ENCODE measurements around the gene LGALS13.
A peak's percentile ranks its signal among the peaks of the same experiment; 100 is the strongest.

Gene LGALS13

DNA sequence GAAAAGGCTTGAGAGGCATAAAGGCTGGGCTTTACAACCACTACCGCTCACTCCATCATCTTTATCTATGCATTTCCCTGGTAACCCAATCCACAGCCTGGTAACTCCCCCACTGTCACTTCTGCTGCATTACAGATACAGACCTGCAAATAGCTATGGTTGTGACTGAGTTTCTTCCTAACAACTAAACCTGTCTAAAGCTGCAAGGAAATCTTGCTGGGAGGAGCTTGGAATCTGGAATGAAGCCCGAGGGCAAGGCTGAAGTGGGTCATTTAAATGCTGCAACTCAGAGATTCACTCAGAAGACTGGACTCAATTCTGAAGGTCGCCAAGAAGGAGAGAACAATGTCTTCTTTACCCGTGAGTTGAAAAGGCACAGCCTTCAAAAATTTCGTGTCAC is at the start of gene LGALS13:
Gene LGALS13, plus strand, starts transcription at position 301 of the 400 bp plus-strand sequence. Its CDS starts 45 bp downstream, at position 346.
- no peak for DNase-seq (ENCODE audit: low spot score)

DNA sequence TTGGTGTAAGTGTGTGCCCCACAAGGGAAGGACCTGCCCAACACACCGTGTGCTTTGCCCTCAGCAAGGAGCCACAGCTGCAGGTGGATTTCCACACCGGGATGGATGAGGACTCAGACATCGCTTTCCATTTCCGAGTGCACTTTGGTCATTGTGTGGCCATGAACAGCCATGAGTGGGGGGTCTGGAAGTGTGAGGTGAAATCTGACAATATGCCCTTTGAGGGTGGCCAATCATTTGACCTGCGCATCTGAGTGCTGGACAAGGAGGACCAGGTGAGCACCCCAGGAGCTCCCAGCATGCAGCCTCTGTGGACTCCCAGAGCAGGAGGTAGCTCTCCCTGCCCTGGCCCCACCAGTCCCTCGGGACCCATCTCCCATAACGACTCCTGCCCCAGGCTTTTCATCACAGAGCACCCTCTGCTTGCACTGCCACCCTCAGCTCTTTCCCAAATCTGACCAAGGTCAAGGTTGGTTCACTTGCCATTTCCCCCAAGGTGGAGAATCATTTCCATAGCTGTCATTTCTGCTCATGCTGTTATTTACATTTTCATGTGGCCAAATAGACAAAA is 49.2 kb upstream of the LGALS13 start:
- DNase-seq (ENCODE audit: low spot score): no peak

DNA sequence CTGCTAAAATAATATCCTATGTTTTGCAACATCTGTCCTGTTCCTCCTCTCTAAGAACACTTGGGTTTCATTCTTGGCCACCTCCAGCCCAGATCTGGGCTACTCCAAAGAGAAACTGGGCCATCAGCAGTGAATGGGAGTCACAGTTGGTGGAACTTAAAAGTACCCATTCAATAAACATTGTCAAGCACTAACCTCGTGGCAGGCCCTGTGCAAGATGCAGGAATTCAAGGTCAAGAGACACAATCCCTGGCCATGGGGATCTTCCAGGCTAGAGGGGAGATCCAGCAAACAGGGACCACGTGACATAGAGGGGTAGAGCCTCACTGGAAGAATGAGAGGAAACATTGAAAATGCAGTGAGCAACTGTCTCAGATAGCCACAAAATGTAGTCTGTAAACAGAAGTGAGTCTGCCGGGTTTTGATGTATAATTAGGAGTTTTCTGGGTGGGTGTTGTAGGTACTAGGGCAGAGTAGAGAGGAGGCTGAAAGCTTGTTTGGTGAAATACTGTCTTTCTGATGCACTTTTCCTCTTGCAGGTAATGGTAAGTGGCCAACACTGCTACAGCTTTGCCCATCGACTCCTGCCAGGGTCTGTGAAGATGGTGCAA is 47.5 kb upstream of the LGALS13 start:
- no peak for DNase-seq (ENCODE audit: low spot score)

GRCh38 chr19:39555883-39556282 is 46.4 kb upstream of the LGALS13 start:
- DNase-seq (ENCODE audit: low spot score): no peak

DNA sequence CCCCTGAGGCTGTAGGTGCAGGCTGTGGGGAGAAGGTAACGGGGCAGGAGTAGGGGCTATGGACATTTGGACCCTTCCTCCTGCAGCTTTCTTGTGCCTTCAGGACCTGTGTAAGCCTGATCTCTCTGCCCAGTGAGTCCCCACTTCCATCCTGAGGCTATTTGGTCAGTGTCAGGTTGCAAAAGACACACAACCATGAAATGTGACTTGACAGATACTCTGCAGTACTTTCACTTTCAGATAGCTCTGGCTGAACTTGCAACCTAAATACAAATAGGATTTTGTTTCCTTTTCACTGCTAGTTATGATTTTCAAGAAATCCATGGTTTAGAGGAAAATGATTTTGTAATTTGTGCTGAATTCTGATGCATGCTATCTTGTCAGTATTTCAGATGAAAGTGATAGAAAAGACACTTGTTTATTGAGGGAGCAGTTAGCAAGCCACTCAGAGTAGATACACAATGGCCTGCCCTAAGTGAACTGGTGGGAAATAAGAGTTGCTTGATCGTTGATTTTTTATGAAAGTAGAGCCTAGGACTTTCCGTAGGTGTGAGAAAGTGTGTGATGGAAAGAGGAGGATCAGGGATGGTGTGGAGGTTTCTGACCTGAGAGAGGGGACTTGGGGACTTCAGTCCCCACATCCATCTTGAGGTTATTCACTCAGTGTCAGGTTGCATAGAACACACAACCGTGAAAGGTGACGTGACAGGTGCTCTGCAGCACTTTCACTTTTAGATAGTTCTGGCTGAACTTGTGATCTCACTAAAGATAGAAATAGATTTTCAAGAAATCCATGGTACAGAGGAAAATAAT is 44.3 kb upstream of the LGALS13 start:
- DNase-seq (ENCODE audit: low spot score): no peak

GRCh38 chr19:39558624-39559117 is 43.7 kb upstream of the LGALS13 start:
- no peak for DNase-seq (ENCODE audit: low spot score)

- peak; percentile 38 for DNase-seq (ENCODE audit: low spot score)
These were observed 38.9 kb upstream of the LGALS13 start for GRCh38 chr19:39563408-39563807.

DNA sequence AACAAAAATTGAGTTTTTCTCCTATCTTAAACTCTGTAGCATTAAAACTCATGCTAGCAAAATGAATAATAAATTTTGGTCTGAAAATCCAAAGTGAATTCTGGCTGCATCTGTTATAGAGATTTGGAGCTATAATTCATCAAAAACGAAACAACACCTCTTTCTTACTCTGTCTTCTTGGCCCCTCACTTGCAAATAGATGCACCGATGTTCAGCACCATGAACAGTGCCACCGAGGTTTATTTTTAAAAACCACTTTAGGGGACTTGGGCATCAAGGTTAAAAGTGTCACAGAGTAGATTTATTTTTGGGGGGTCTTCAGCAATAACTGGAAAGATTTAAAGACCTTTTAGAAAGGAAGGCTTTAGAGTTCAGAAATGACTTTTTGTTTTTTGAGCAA is 36.3 kb upstream of the LGALS13 start:
- DNase-seq (ENCODE audit: low spot score): no peak

DNA sequence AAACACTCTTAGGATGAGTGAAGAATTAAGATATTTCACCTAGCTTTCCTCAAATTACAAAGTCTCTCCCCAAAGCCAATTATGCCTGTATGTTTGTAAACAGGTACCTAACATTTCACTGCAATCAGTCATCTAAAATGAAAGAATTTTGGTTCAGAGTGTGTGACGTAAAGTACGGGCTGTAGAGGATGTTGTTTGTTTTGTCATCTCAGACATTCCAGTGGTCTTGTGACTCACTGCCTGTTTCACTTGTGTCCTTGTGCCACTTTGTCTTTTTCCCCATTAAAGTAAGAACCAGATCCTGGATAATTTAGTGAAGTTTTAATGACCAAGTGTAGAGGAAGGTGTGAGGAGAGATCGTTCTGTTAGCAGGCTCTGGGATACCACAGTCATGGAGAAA is 33.7 kb upstream of the LGALS13 start:
- peak; percentile 7 for DNase-seq (ENCODE audit: low spot score)

- DNase-seq (ENCODE audit: low spot score): no peak
These were observed 19.9 kb upstream of the LGALS13 start for GRCh38 chr19:39582442-39582841.

GRCh38 chr19:39582891-39583625 is 19.3 kb upstream of the LGALS13 start:
- no peak for DNase-seq (ENCODE audit: low spot score)

- no peak for DNase-seq (ENCODE audit: low spot score)
These were observed 14.8 kb upstream of the LGALS13 start for GRCh38 chr19:39587496-39587895.

DNA sequence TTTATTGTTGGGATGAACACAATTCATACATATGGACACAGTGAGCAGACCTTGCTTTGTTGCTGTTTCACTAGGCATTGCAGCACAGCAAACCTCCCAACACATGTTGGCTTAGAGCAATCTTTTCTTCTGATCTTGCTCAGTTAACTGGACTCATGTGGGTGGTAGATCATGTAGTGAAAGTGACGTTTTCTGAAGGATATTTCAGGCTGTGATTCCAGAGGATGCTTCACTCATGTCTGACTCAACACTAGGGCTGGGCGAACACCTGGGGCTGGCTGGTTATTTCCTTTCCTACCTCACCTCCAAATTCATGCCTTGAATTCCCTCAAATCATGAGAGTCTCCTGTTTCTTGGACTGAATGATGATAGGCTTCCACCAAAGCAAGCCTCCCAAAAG is 14.3 kb upstream of the LGALS13 start:
- no peak for DNase-seq (ENCODE audit: low spot score)

- DNase-seq (ENCODE audit: low spot score): peak; percentile 18
These were observed 12.1 kb upstream of the LGALS13 start for GRCh38 chr19:39590265-39590664.

GRCh38 chr19:39592381-39592780 is 9.9 kb upstream of the LGALS13 start:
- no peak for DNase-seq (ENCODE audit: low spot score)

GRCh38 chr19:39595950-39596349 is 6.4 kb upstream of the LGALS13 start:
- DNase-seq (ENCODE audit: low spot score): peak; percentile 63

DNA sequence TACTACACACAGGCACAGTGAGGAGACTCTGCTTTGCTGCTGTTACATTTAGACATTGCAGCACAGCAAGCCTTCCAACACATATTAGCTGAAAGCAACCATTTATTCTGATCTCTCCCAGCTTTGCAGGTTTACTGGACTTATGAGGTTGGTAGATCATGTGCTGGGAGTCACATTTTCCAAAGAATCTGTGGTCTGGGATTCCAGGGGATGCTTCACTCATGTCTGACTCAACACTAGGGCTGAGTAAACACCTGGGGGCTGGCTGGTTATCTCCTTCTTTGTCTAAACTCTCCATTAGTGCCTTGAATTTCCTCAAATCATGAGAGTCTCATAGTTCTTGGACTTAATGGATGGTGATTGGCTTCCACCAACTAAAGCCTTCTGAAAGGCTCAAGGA is 5.4 kb upstream of the LGALS13 start:
- peak; percentile 8 for DNase-seq (ENCODE audit: low spot score)

DNA sequence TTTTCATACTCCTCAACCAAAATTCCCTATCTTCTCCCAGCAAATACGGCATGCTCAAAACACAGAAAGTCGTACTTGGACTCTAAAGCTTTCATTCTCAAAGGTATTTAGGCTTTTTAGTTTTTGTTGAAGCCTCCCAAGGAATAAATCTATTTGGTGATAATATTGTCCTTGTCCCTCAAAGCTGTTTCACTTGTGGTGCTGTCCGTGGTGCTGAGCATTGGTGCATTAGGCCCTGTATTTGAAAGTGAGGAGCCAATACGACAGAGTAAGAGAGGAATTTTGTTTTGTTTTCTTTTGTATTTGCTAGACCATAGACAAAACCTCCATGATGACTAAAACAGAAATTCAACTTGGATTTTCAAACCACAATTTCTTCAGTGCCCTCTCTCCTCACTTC is 3.2 kb upstream of the LGALS13 start:
- DNase-seq (ENCODE audit: low spot score): peak; percentile 37

- DNase-seq (ENCODE audit: low spot score): no peak
These were observed 1.5 kb downstream of the LGALS13 start for GRCh38 chr19:39603825-39604224.

- no peak for DNase-seq (ENCODE audit: low spot score)
These were observed 4.7 kb downstream of the LGALS13 start for GRCh38 chr19:39607021-39607420.

DNA sequence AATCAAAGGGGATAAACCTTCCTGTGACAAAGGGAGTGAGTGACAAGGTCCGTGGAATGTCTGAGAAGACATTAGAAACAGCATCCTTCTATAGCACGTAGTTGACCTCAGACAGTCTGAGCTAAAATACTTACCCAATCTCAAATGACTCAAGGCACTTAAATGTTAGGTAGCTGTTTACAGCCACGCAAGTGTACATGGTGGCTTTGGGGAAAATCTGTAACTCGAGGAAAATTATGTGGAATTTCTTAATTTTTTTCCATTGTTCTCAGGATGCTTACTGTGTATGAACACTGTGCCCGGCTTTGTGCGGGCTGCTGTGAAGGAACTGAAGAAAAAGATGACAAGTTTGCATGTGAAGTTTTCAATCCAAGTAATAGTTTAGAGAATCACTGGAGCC is 5.2 kb downstream of the LGALS13 start:
- DNase-seq (ENCODE audit: low spot score): no peak

GRCh38 chr19:39613597-39613996 is 11.3 kb downstream of the LGALS13 start:
- no peak for DNase-seq (ENCODE audit: low spot score)

Data from RKO (cell line).